OCI-LY1 (cell line): ENCODE data around the gene RAVER1.

Experiments used
- CTCF ChIP-seq: fragments of 200-600 bp; sonication (generic), shearing (Covaris generic); IDR thresholded peaks from 2 replicates; pipeline ENCODE4 v1.5.1; 2017; ENCODE audit warnings: mild to moderate bottlenecking, antibody characterized with exemption, low read length, moderate library complexity, mixed read lengths
- EZH2 ChIP-seq: fragments of 200-600 bp; sonication (generic), shearing (Covaris generic); IDR thresholded peaks from 2 replicates; pipeline ENCODE4 v1.8.0; 2017; ENCODE audit warnings: borderline replicate concordance, mixed run types, mild to moderate bottlenecking, antibody characterized with exemption, low read length, moderate library complexity, mixed read lengths

GRCh38 chr19:10333758-10334587 lies 644 bp upstream of the RAVER1 start:
- no peak for TF ChIP-seq EZH2
- no peak for TF ChIP-seq CTCF
